Transverse colon (tissue), 3 donors: Measurements from ENCODE around the gene SYMPK.

ENCODE experiments used
- CTCF ChIP-seq, 5 experiments: fragments of 200-600 bp in 3 of 5; fragments of 450-650 bp in 2 of 5; sonication (generic) in 3 of 5; IDR thresholded peaks; 1 replicate in 2 of 5; 2 replicates in 3 of 5; pipeline ENCODE4 v1.5.1; 2016 to 2017; ENCODE audit warnings: antibody characterized with exemption in 5 of 5, inconsistent platforms in 3 of 5, mild to moderate bottlenecking in 2 of 5, moderate library complexity in 1 of 5
- POLR2A ChIP-seq: fragments of 450-650 bp; IDR thresholded peaks from one replicate; pipeline ENCODE4 v1.6.1; 2016; ENCODE audit warnings: antibody characterized with exemption, mild to moderate bottlenecking, moderate library complexity

- no peak for TF ChIP-seq POLR2A
- no peak for TF ChIP-seq CTCF (IDR thresholded peaks at IDR 0.05)
Observed at GRCh38 chr19:45817725-45818301, 45.1 kb downstream of the SYMPK start.
